ENCODE data around the gene SHOC2.

The SHOC2 gene

DNA sequence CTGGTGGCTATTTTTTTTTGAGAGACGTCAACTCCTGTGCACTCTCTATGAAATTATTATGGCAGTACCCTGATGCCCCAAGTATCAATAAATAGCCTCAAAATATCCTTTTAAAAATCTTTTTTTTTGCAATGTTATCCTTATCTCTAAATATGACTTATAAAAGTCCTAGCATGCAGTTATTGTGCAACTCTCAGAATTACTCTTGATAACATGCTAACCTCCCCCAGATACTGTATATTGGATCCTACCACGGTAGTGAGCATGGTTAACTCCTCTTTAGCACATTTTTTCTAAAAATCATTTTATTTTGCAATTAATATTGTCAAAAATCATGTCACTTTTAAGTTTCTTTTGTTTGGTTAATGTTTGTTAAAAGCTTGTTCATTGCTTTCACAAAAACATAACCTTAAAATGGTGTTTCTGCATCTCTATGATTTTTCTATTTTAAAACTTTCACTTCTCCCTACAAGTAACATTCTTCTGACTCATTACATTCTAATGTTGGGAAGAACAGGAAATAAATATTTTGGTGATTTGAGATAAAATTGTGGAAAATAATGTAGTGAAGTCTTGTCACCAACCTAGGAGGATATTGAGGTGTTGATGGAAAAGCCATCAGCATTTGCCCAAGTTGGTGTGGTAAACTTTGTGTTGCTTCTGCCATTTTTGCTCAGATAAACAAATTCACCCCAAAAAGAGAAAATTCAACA, 115.3 kb downstream of the SHOC2 start:
- DNase-seq (no peak), ATAC-seq (replicated peaks) (no peak)
- H3K9me3 Mint-ChIP-seq: peaks cover 8 to 10% of the 10 kb centered on the region in 2 donors
- no peak overlapping the region for H3K27ac Mint-ChIP-seq
- H3K4me1 Mint-ChIP-seq (ENCODE audit: low read depth in 2 of 2): peaks cover 1 to 9% of the 10 kb centered on the region in 2 donors
- peaks cover 7% of the 10 kb centered on the region for H3K36me3 Mint-ChIP-seq (ENCODE audit: insufficient read depth)
- no peak overlapping the region for H3K4me3 Mint-ChIP-seq
- peaks cover 0 to 3% of the 10 kb centered on the region in 2 donors for H3K27me3 Mint-ChIP-seq

DNA sequence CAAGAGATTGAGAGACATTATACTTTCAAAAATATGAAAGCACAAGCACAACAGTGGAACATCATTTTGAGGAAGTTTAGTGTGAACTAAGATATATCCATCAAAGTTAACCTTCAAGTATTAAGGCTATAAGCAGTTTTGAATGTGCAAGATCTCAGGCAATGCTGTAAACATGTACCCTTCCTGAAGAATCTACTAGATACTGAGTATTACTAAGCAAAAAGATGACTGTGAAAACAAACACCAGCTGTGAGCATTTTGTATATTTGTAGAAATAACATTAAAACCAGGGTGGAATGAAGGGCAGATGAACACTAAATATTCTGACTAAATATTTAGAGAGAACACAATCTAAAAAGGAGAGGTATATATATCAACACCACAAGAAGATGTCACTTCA, 116.1 kb downstream of the SHOC2 start:
- ATAC-seq (replicated peaks): no peak
- H3K4me1 Mint-ChIP-seq (ENCODE audit: low read depth in 2 of 2): peaks cover 0 to under 1% of the 10 kb centered on the region in 2 donors
- H3K4me3 Mint-ChIP-seq: no peak overlapping the region
- H3K9me3 Mint-ChIP-seq: peaks cover 12% of the 10 kb centered on the region in 2 donors
- peaks cover 0 to 6% of the 10 kb centered on the region in 2 donors for H3K27me3 Mint-ChIP-seq
- H3K36me3 Mint-ChIP-seq (ENCODE audit: insufficient read depth): peaks cover 7% of the 10 kb centered on the region
- no peak overlapping the region for H3K27ac Mint-ChIP-seq
- no peak for DNase-seq

DNA sequence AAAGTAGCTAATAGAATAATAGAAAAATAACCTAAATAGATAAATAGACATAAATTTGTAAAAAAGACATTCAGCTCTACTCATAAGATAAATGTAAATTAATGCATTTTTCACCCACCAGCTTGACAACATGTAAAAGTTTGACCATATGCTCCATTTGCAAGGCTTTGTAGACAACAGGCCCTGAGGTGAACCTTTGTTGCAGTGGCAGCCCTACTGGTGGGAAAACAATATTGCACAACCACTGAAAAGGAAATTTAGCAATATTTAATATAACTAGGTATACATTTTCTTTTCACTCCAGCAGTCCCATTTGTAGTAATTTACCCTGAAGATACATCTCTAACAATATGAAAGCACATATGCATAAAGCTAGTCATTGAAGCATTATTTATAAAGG, 118.5 kb downstream of the SHOC2 start:
- ATAC-seq (replicated peaks): no peak
- Mint-ChIP-seq H3K27me3 (peaks cover 7 to 16% of the 10 kb centered on the region in 2 donors), H3K4me3 (no peak overlapping the region), H3K9me3 (peaks cover 11 to 20% of the 10 kb centered on the region in 2 donors), H3K36me3 (ENCODE audit: insufficient read depth) (peaks cover 7% of the 10 kb centered on the region), H3K27ac (no peak overlapping the region), H3K4me1 (ENCODE audit: low read depth in 2 of 2) (no peaks in the 10 kb centered on the region)
- DNase-seq: no peak

DNA sequence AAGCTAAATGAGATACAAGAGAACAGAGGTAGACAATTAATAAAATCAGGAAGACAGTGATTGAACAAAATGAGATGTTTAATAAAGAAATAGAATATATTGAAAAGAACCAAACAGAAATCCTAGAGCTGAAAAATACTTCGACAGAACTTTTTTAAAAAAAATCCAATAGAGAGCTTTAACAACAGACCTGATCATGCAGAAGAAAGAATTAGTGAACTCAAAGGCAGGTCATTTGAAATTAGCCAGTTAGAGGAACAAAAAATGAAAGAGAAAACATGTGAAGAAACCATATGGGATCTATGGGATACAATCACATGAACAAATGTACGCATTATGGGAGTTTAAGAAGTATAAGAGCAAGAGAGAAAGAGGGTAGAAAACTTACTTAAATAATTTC, 120.1 kb downstream of the SHOC2 start:
- peaks cover 3% of the 10 kb centered on the region for H3K36me3 Mint-ChIP-seq (ENCODE audit: insufficient read depth)
- H3K4me1 Mint-ChIP-seq (ENCODE audit: low read depth in 2 of 2): no peaks in the 10 kb centered on the region
- no peak overlapping the region for H3K4me3 Mint-ChIP-seq
- peaks cover 16 to 24% of the 10 kb centered on the region in 2 donors for H3K27me3 Mint-ChIP-seq
- H3K9me3 Mint-ChIP-seq: peaks cover 8 to 20% of the 10 kb centered on the region in 2 donors
- H3K27ac Mint-ChIP-seq: no peak overlapping the region
- ATAC-seq (replicated peaks): no peak
- no peak for DNase-seq

DNA sequence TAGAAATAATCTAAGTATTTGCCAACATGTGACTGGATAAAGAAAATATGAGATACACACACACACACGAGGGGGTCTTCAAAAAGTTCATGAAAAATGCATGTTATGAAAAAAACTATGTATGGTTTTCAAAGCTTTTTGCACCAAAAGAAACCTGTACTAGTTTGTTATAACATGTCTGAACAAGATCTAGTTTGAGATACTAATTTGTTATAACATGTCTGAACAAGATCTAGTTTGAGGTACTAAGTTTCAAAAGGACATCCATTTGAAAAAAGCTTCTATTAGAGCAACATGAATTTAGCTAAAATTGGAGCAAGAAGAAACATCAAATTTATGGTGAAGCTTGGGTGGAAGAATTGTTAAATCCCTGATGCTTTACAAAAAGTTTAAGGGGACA, 137.6 kb downstream of the SHOC2 start:
- no peak overlapping the region for H3K27ac Mint-ChIP-seq
- ATAC-seq (replicated peaks): no peak
- H3K36me3 Mint-ChIP-seq (ENCODE audit: insufficient read depth): no peaks in the 10 kb centered on the region
- H3K4me1 Mint-ChIP-seq (ENCODE audit: low read depth in 2 of 2): no peaks in the 10 kb centered on the region
- no peak overlapping the region for H3K4me3 Mint-ChIP-seq
- DNase-seq: no peak
- H3K9me3 Mint-ChIP-seq: peaks cover 3 to 16% of the 10 kb centered on the region in 2 donors
- peaks cover 32 to 45% of the 10 kb centered on the region in 2 donors for H3K27me3 Mint-ChIP-seq
